Measurements from ENCODE around the gene PRKACB.
A peak's percentile ranks its signal among the peaks of the same experiment; 100 is the strongest.
"Not testable (repeated sequence)": the region's sequence is repeated elsewhere in the genome, so short reads cannot be mapped to it uniquely, and the experiment has no call there.

Gene PRKACB

GRCh38 chr1:84143796-84144565, at the start of gene PRKACB:
Gene PRKACB, plus strand, starts transcription at chr1:84144271. Its CDS starts 91 bp downstream, at chr1:84144362.
- no peak for DNase-seq (ENCODE audit: low spot score)

GRCh38 chr1:84095308-84095707, 48.8 kb upstream of the PRKACB start:
- no peak for DNase-seq (ENCODE audit: low spot score)

- no peak for DNase-seq (ENCODE audit: low spot score)
Measured at GRCh38 chr1:84096176-84096575, 47.9 kb upstream of the PRKACB start.

GRCh38 chr1:84101204-84101603, 42.9 kb upstream of the PRKACB start:
- no peak for DNase-seq (ENCODE audit: low spot score)

- DNase-seq (ENCODE audit: low spot score) = peak; percentile 58
Measured at GRCh38 chr1:84103197-84103992, 40.7 kb upstream of the PRKACB start.

GRCh38 chr1:84107538-84107937, 36.5 kb upstream of the PRKACB start:
- not testable (repeated sequence) for DNase-seq (ENCODE audit: low spot score)

GRCh38 chr1:84107955-84108354, 36.1 kb upstream of the PRKACB start:
- DNase-seq (ENCODE audit: low spot score) = no peak

GRCh38 chr1:84108900-84109578, 35.0 kb upstream of the PRKACB start:
- no peak for DNase-seq (ENCODE audit: low spot score)

GRCh38 chr1:84110629-84111028, 33.4 kb upstream of the PRKACB start:
- no peak for DNase-seq (ENCODE audit: low spot score)

- DNase-seq (ENCODE audit: low spot score) = no peak
Measured at GRCh38 chr1:84116558-84116957, 27.5 kb upstream of the PRKACB start.

- no peak for DNase-seq (ENCODE audit: low spot score)
Measured at GRCh38 chr1:84117868-84118267, 26.2 kb upstream of the PRKACB start.

- no peak for DNase-seq (ENCODE audit: low spot score)
Measured at GRCh38 chr1:84121360-84121759, 22.7 kb upstream of the PRKACB start.

- peak; percentile 29 for DNase-seq (ENCODE audit: low spot score)
Measured at GRCh38 chr1:84122780-84123382, 21.2 kb upstream of the PRKACB start.

GRCh38 chr1:84133479-84133878, 10.6 kb upstream of the PRKACB start:
- DNase-seq (ENCODE audit: low spot score) = no peak

- no peak for DNase-seq (ENCODE audit: low spot score)
Measured at GRCh38 chr1:84135341-84135740, 8.7 kb upstream of the PRKACB start.

GRCh38 chr1:84141182-84142003, 2.7 kb upstream of the PRKACB start:
- DNase-seq (ENCODE audit: low spot score) = peak; percentile 40

GRCh38 chr1:84145068-84145467, 997 bp downstream of the PRKACB start:
- no peak for DNase-seq (ENCODE audit: low spot score)

GRCh38 chr1:84146411-84147032, 2.5 kb downstream of the PRKACB start:
- DNase-seq (ENCODE audit: low spot score) = no peak

GRCh38 chr1:84148758-84149157, 4.7 kb downstream of the PRKACB start:
- DNase-seq (ENCODE audit: low spot score) = no peak

- DNase-seq (ENCODE audit: low spot score) = no peak
Measured at GRCh38 chr1:84152649-84153056, 8.6 kb downstream of the PRKACB start.

- DNase-seq (ENCODE audit: low spot score) = no peak
Measured at GRCh38 chr1:84155517-84155916, 11.4 kb downstream of the PRKACB start.
